GM12875 (cell line): ENCODE measurements around the gene SIRT5.
A peak's percentile ranks its signal among the peaks of the same experiment; 100 is the strongest.

Experiments
- H3K4me3 ChIP-seq: one replicate; pipeline ENCODE4 v1.5.1; 2011; ENCODE audit warnings: low read depth, low read length, control low read depth
- CTCF ChIP-seq: IDR thresholded peaks from 2 replicates; pipeline ENCODE4 v1.5.1; 2011; ENCODE audit warnings: low read depth, mild to moderate bottlenecking, control low read depth, inconsistent platforms, low read length, moderate library complexity, borderline replicate concordance; ENCODE audit not compliant: insufficient read depth

Gene SIRT5

GRCh38 chr6:13573669-13574110 lies 711 bp upstream of the SIRT5 start:
- H3K4me3 ChIP-seq = peak overlapping the region; percentile 80
- TF ChIP-seq CTCF = no peak

GRCh38 chr6:13574149-13574570 lies 241 bp upstream of the SIRT5 start:
- peak; percentile 44 for TF ChIP-seq CTCF
- peak overlapping the region; percentile 80 for H3K4me3 ChIP-seq

- no peak overlapping the region for H3K4me3 ChIP-seq
- TF ChIP-seq CTCF = peak; percentile 59; the same call in 1 of the 2 replicates
Measured at GRCh38 chr6:13575377-13575775, 975 bp downstream of the SIRT5 start.

GRCh38 chr6:13576017-13576416 lies 1.6 kb downstream of the SIRT5 start:
- H3K4me3 ChIP-seq = no peak overlapping the region
- TF ChIP-seq CTCF = no peak

- TF ChIP-seq CTCF = no peak
- no peak overlapping the region for H3K4me3 ChIP-seq
Measured at GRCh38 chr6:13577926-13578325, 3.5 kb downstream of the SIRT5 start.

GRCh38 chr6:13579911-13580310 lies 5.5 kb downstream of the SIRT5 start:
- H3K4me3 ChIP-seq = no peak overlapping the region
- no peak for TF ChIP-seq CTCF

GRCh38 chr6:13581700-13582229 lies 7.4 kb downstream of the SIRT5 start:
- no peak overlapping the region for H3K4me3 ChIP-seq
- no peak for TF ChIP-seq CTCF
